KG1 (cell line): Measurements from ENCODE around the gene FKBP1A.

Source experiments
- DNase-seq: peaks from one replicate; lab custom pipeline; 2025; lab: John Stamatoyannopoulos, UW

Gene FKBP1A

GRCh38 chr20:1392693-1393506 is at the start of gene FKBP1A:
Gene FKBP1A (minus strand): TSS chr20:1393054. CDS start chr20:1392998, 56 bp downstream.
- DNase-seq = peak; percentile 94

- no peak for DNase-seq
Observed at GRCh38 chr20:1442304-1442703, 49.5 kb upstream of the FKBP1A start.

- no peak for DNase-seq
Observed at GRCh38 chr20:1441133-1441532, 48.3 kb upstream of the FKBP1A start.

DNA sequence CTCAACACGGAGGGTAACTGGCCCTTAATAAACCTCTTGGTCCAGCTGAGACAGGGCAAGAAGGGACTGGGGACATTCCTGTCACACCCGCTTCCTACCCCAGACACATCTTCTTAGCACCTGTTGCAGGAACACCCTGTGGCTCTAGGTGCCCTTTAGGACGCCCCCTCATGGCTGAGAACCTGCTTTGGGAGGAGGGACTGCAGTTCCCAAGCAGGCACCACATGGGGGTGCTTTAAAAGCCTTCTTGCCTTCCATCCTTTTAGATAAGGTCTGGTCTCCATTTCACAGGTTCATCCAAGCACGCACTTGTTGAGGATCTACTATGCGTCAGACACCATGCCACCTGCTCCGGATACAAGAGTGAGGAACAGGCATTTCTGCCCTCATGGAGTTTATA is 47.2 kb upstream of the FKBP1A start:
- DNase-seq = no peak

- DNase-seq = no peak
Observed at GRCh38 chr20:1438361-1438760, 45.5 kb upstream of the FKBP1A start.

- peak; percentile 34 for DNase-seq
Observed at GRCh38 chr20:1437235-1437904, 44.5 kb upstream of the FKBP1A start.

- no peak for DNase-seq
Observed at GRCh38 chr20:1436263-1436662, 43.4 kb upstream of the FKBP1A start.

- DNase-seq = no peak
Observed at GRCh38 chr20:1435337-1435699, 42.5 kb upstream of the FKBP1A start.

GRCh38 chr20:1434571-1435336 is 41.9 kb upstream of the FKBP1A start:
- DNase-seq = peak; percentile 78

DNA sequence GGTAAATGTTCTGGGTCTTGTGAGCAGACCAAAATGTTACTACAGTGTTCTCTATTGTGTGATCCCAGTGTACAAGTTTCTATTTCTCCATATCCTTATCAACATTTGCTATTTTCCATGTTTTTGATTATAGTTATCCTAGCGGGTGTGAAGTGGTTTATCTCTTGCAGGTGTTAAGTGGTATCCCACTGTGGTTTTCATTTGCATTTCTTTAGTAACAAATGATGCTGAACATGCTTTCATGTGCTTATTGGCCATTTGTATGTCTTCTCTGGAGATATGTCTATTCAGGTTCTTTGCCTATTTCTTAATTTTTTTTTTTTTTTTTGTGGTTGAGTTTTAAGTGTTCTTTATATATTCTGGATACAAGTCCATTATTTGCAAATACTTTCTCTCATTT is 38.3 kb upstream of the FKBP1A start:
- DNase-seq = no peak

GRCh38 chr20:1430004-1430451 is 37.2 kb upstream of the FKBP1A start:
- no peak for DNase-seq

- DNase-seq = no peak
Observed at GRCh38 chr20:1429143-1429728, 36.4 kb upstream of the FKBP1A start.

DNA sequence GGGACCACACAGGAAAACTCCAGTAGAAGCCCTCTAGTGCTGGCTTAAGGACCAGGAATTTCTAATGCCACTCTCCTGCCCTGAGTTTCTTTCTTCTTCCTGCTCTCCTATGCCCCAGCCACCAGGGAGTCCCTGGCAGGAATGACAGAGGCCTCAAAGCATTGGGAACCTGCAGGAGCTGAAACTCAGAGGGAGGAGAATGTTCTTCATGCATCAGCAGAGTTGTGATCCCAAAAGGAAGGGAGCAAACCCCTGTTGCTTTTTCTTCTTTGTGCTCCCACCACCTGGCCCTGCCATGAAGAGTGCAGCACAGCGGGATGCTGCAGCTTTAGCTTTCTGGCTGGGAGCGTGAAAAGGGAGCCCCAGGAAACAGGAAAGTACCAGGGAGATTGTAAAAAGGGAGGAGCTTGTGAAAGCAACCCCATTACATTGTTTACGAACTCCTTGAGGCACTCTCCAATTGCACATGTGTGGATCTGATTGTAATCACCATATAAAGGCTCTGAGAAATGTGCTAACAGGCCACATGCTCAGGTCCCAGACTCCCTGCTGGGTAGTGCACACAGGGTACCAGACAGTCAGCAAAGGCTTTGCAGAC is 34.7 kb upstream of the FKBP1A start:
- DNase-seq = no peak

DNA sequence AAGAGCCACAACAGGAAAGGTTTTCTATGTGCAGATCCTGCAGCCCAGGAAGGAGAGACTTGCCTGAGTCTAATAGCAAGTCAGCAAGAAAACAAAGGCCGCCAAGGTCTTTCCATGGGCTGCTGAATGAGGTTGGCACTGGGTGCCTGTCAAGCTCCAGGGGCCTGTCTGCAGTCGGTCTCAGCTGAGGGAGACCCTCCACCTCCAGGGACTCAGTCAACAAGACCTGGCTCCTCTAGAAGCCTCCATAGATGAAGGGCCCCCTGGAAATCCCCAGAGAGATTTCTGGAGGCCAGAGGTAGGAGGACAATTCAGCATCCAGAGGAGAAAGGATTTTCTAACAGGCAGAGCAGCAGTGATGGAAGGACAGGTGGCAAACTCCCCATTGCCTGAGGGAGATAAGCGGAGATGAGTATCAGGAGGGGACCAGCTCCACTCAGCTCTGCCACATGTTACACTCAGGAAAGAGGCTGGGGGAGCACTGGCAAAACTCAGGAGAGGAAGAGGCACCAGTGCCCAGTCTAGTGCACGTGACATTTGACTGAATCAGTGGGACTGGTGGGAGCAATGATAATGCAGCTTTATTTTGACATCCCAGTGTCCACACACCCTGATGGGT is 33.5 kb upstream of the FKBP1A start:
- no peak for DNase-seq

DNA sequence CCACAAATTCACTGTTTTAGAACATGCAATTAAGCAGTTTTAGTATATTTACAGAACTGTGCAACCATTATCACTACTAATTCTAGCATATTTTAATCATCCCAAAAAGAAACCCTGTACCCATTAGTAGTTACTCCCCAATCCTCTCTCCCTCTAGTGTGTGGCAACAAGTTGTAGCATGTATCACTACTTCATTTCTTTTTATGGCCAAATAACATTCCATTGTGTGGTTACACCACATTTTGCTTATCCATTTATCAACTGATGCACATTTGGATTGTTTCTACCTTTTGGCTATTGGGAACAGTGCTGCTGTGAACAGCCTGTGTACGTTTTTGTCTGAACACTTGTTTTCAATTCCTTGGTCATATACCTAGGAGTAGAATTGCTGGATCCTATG is 31.5 kb upstream of the FKBP1A start:
- no peak for DNase-seq

- DNase-seq = no peak
Observed at GRCh38 chr20:1423625-1424106, 30.8 kb upstream of the FKBP1A start.

DNA sequence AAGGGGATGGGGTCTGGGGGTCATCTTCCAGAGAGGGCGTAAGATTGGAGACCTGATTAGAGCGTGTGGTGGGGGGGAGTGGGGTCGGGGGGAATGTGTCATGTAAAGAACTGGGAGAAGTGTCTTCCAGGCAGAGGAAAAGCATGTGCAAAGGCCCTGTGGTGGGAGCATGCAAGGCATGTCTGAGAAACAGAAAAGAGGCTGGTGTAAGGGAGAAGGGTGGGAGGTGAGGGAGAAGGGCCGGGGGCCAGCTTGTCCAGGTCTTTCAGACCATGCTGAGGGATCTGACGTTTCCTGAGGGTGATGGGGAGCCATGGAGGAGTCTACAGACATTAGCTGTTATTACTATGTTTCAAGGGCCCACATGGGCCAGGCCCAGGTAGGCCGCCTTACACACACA is 30.4 kb upstream of the FKBP1A start:
- no peak for DNase-seq

DNA sequence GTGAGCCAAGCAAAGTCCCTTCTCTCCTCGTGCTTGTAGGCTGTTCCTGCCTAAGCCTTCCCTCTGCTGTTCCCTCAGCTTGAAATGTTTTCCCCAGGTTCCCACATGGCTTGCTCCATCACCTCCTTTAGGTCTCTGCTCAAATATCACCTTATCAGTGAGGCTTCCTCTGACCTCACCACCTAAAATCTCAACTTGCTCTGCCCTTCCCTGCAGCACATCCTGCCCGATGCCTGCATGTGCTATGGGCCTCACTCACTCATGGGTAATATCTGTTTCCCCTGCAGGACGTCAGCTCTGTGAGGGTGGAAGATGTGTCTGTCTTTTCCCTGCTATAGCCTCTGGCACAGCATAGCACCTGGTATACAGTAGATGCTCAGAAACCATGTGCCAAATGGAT is 29.9 kb upstream of the FKBP1A start:
- DNase-seq = no peak

GRCh38 chr20:1420066-1420465 is 27.2 kb upstream of the FKBP1A start:
- DNase-seq = no peak

DNA sequence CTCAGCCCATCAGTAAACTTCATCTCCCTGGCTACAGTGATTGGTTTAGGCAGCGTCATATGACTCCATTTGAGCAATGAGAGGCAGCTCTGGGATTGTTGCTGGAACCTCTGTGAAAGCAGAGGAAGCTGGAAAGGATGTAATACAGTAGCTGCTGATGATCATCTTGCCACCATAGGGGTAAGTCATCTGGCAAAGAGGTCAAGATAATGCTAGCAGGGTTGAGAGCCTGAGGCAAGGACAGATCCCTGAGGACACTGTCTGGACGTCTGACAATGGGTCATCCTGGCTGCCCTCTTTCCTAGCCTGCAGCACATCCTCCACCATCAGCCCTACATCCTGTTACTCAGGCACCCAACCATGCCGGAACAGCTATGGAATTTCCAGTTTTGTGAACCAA is 25.5 kb upstream of the FKBP1A start:
- no peak for DNase-seq

GRCh38 chr20:1417790-1418189 is 24.9 kb upstream of the FKBP1A start:
- no peak for DNase-seq
